ENCODE measurements around the gene TTC16. TPM values are rescaled to one million over a fixed set of nuclear protein-coding genes. Genes with fewer than 3 reads are reported as not detected.

Gene TTC16
- total RNA-seq, 1 donor from 2014 or later, result not detected

DNA sequence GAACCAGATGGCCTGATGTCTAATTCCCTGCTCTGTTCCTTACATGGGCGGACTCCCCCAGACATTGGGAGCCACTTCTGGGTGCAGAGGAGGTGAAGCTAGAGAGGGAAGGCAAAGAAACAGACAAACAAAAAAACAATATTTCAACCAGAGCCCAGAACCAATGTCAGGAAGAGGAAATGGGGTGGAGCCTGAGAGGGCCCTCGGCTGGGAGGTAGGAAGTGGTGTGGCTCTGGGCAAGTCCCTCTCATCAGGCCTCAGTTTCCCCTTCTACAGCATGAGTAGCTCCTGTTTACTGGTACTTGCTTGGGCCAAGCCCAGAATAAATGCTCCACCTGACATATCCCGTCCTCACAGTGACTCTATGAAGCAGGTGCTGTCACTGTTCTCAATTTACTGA, 51.5 kb downstream of the TTC16 start:
- Histone ChIP-seq H3K4me3 (ENCODE audit: low read depth, low read length) (no peak overlapping the region), H3K36me3 (ENCODE audit: control insufficient read depth, insufficient read depth, low read length) (no peaks in the 10 kb centered on the region), H3K27me3 (ENCODE audit: control insufficient read depth, insufficient read depth, low read length) (peaks cover 12% of the 10 kb centered on the region)
- no peak for DNase-seq (ENCODE audit: low read depth)
- TF ChIP-seq CTCF (IDR thresholded peaks at IDR 0.05; ENCODE audit: insufficient read depth, low read length, poor library complexity, severe bottlenecking), result no peak

DNA sequence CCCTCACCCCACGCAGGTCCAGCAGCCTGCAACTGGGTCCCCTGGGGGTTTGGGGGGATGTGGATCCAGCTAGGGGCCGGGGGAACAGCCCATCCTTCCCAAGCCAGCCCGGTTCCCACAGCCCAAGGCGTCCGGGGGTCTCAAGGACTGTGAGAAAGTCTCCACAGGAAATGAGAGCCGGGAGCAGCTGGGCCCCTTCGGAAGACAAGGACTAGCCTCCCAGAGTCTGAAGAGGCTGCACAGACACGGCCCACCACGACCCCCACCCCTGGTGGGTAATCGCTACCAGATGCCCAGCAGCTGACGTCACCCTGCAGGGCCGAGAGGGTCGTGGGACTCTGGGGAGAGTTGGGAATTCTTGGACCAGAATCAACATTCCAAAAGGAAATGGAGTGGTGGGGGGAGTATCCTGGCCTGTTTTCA, 52.0 kb downstream of the TTC16 start:
- DNase-seq (ENCODE audit: low read depth), result no peak
- Histone ChIP-seq H3K4me3 (ENCODE audit: low read depth, low read length) (no peak overlapping the region), H3K36me3 (ENCODE audit: control insufficient read depth, insufficient read depth, low read length) (no peaks in the 10 kb centered on the region), H3K27me3 (ENCODE audit: control insufficient read depth, insufficient read depth, low read length) (peaks cover 9% of the 10 kb centered on the region)
- TF ChIP-seq CTCF (IDR thresholded peaks at IDR 0.05; ENCODE audit: insufficient read depth, low read length, poor library complexity, severe bottlenecking), result no peak

GRCh38 chr9:127768698-127769097, 52.8 kb downstream of the TTC16 start:
- Histone ChIP-seq H3K36me3 (ENCODE audit: control insufficient read depth, insufficient read depth, low read length) (no peaks in the 10 kb centered on the region), H3K27me3 (ENCODE audit: control insufficient read depth, insufficient read depth, low read length) (peaks cover 9% of the 10 kb centered on the region), H3K4me3 (ENCODE audit: low read depth, low read length) (no peak overlapping the region)
- DNase-seq (ENCODE audit: low read depth), result no peak
- TF ChIP-seq CTCF (IDR thresholded peaks at IDR 0.05; ENCODE audit: insufficient read depth, low read length, poor library complexity, severe bottlenecking), result no peak

- Histone ChIP-seq H3K27me3 (ENCODE audit: control insufficient read depth, insufficient read depth, low read length) (peaks cover 10% of the 10 kb centered on the region), H3K4me3 (ENCODE audit: low read depth, low read length) (no peak overlapping the region), H3K36me3 (ENCODE audit: control insufficient read depth, insufficient read depth, low read length) (no peaks in the 10 kb centered on the region)
- TF ChIP-seq CTCF (IDR thresholded peaks at IDR 0.05; ENCODE audit: insufficient read depth, low read length, poor library complexity, severe bottlenecking), result no peak
- no peak for DNase-seq (ENCODE audit: low read depth)
Observed at GRCh38 chr9:127769101-127769500, 53.2 kb downstream of the TTC16 start.

DNA sequence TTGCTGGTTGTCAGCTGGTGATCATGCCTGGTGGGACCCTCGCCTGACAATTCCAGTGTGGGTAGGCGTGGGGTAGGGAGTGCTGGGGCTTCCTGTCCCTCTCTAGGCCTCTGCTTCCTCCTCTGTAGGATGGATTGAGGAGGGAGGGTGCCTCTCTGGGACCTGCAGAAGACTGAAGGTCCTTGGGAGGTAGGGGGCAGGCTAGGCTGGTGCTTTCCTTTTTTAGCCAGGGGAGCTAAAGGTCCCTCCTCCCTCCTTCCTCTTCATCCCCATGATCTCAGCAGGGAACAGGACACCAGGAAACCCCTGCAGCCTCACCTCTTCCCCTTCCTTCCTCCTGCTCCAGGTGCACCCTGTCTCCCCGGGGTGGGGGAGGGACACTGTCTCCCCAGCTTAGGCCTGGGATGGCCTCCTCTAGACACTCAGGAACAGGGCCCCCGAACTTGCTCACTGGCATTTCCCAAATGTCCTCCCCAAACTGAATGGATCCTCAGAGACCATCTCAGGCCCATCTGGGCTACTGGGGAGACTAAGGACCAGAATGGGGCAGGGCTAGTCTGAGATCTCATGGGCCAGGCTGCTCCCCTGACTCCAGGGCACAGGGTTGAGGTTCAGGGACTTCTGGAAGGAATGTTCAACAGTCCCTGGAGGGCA, 54.2 kb downstream of the TTC16 start:
- peaks cover 10% of the 10 kb centered on the region for H3K27me3 ChIP-seq (ENCODE audit: control insufficient read depth, insufficient read depth, low read length)
- H3K4me3 ChIP-seq (ENCODE audit: low read depth, low read length), result no peak overlapping the region
- DNase-seq (ENCODE audit: low read depth), result no peak
- no peak for TF ChIP-seq CTCF (IDR thresholded peaks at IDR 0.05; ENCODE audit: insufficient read depth, low read length, poor library complexity, severe bottlenecking)
- no peaks in the 10 kb centered on the region for H3K36me3 ChIP-seq (ENCODE audit: control insufficient read depth, insufficient read depth, low read length)

GRCh38 chr9:127770583-127770904, 54.7 kb downstream of the TTC16 start:
- H3K4me3 ChIP-seq (ENCODE audit: low read depth, low read length), result no peak overlapping the region
- no peak for TF ChIP-seq CTCF (IDR thresholded peaks at IDR 0.05; ENCODE audit: insufficient read depth, low read length, poor library complexity, severe bottlenecking)

More at GRCh38 chr9:127770583-127770904, 54.7 kb downstream of the TTC16 start:
- DNase-seq (ENCODE audit: low read depth), result no peak
- H3K27me3 ChIP-seq (ENCODE audit: control insufficient read depth, insufficient read depth, low read length), result peaks cover 10% of the 10 kb centered on the region
- H3K36me3 ChIP-seq (ENCODE audit: control insufficient read depth, insufficient read depth, low read length), result no peaks in the 10 kb centered on the region

All from kidney epithelial cell (primary cell).